HepG2 (cell line): ENCODE results near the gene PARVA. TPM values are rescaled to one million over a fixed set of nuclear protein-coding genes. Genes with fewer than 3 reads are reported as not detected.

ENCODE experiments used
- ATAC-seq: fragments of 200-7000 bp; cut with Tn5 transposase; 3 replicates; pipeline ENCODE4 v1.9.1; 2020; ENCODE audit warnings: mild to moderate bottlenecking, moderate library complexity
- BruUV-seq: library from RNA; stranded (reverse); fragments of 400-500 nt; replicated peaks from 2 replicates; lab custom pipeline; 2021; lab: Mats Ljungman, UMichigan
- CTCF ChIA-PET: fragments of 300-600 bp; formaldehyde crosslinking; extraction: SDS; loops from one replicate; lab custom pipeline; 2021; ENCODE audit warnings: low total read pairs, inconsistent platforms, low intra/inter-chr PET ratio; lab: Yijun Ruan, JAX
- POLR2A ChIA-PET: fragments of 350-600 bp; sonication (Branson Sonifier 250); formaldehyde crosslinking; loops from one replicate; lab custom pipeline; 2020; ENCODE audit warnings: antibody characterized with exemption, inconsistent platforms; lab: Yijun Ruan, JAX
- DNase-seq: peaks from one replicate; pipeline ENCODE4 v3.0.0-alpha.2; 2015; ENCODE audit warnings: low spot score
- FAIRE-seq: peaks from 3 replicates; lab custom pipeline; 2011; peaks lifted over from hg19 to GRCh38; lab: Jason Lieb, UNC
- H2AFZ ChIP-seq: one replicate; pipeline ENCODE4 v1.6.1; 2011; ENCODE audit warnings: low read length, inconsistent platforms
- H3K27ac ChIP-seq: fragments of 300-600 bp; 3 replicates; pipeline ENCODE4 v1.8.0; 2011; ENCODE audit warnings: mixed run types, mild to moderate bottlenecking, mixed read lengths, low read length, inconsistent platforms; ENCODE audit not compliant: insufficient read depth; ENCODE audit errors: extremely low read length
- H3K27me3 ChIP-seq, 2 experiments: fragments of 200-600 bp in 1 of 2; 2 replicates in 1 of 2; 3 replicates in 1 of 2; pipeline versions ENCODE4 v1.6.0 to v1.8.0; 2011; ENCODE audit warnings: low read length in 2 of 2, mild to moderate bottlenecking in 2 of 2, moderate library complexity in 2 of 2, inconsistent platforms in 1 of 2; ENCODE audit not compliant: insufficient read depth in 2 of 2, control insufficient read depth in 1 of 2
- H3K36me3 ChIP-seq, 2 experiments: fragments of 200-600 bp in 1 of 2; replicated peaks in 1 of 2; 2 replicates in 1 of 2; 3 replicates in 1 of 2; pipeline versions ENCODE4 v1.5.1 to v1.8.0; 2011; ENCODE audit warnings: low read length in 2 of 2, inconsistent platforms in 1 of 2; ENCODE audit not compliant: insufficient read depth in 2 of 2, control insufficient read depth in 1 of 2
- H3K4me1 ChIP-seq: 2 replicates; pipeline ENCODE4 v1.5.1; 2012; ENCODE audit warnings: low read length, inconsistent platforms; ENCODE audit not compliant: insufficient read depth
- H3K4me2 ChIP-seq: 2 replicates; pipeline ENCODE4 v1.6.0; 2011; ENCODE audit warnings: low read depth, low read length, inconsistent platforms
- H3K4me3 ChIP-seq, 3 experiments: fragments of 200-600 bp in 1 of 3; sonication (generic), shearing (Covaris generic) in 1 of 3; replicated peaks in 1 of 3; 2 replicates each; pipeline ENCODE4 v1.5.1; 2011 to 2016; ENCODE audit warnings: low read length in 3 of 3, inconsistent platforms in 2 of 3, low read depth in 2 of 3, mild to moderate bottlenecking in 2 of 3, control low read depth in 1 of 3, mixed read lengths in 1 of 3; ENCODE audit not compliant: insufficient read depth in 1 of 3
- H3K79me2 ChIP-seq: one replicate; pipeline ENCODE4 v1.6.1; 2011; ENCODE audit warnings: low read length, inconsistent platforms; ENCODE audit not compliant: insufficient read depth
- H3K9ac ChIP-seq: 2 replicates; pipeline ENCODE4 v1.6.0; 2011; ENCODE audit warnings: mild to moderate bottlenecking, low read depth, low read length, inconsistent platforms; ENCODE audit not compliant: insufficient read depth
- H3K9me3 ChIP-seq: 2 replicates; pipeline ENCODE4 v1.5.1; 2012; ENCODE audit warnings: mild to moderate bottlenecking, low read length
- H4K20me1 ChIP-seq: 2 replicates; pipeline ENCODE4 v1.6.0; 2011; ENCODE audit warnings: inconsistent platforms, mild to moderate bottlenecking, low read length, moderate library complexity; ENCODE audit not compliant: insufficient read depth
- BORCS8-MEF2B ChIP-seq: sonication (generic); formaldehyde crosslinking; IDR thresholded peaks from 2 replicates; pipeline ENCODE4 v1.8.0; 2022; ENCODE audit warnings: mild to moderate bottlenecking, missing genetic modification reagents
- DPF2 ChIP-seq: sonication (generic); formaldehyde crosslinking; IDR thresholded peaks from 2 replicates; pipeline ENCODE4 v1.4.0; 2020; ENCODE audit warnings: mild to moderate bottlenecking, low read depth, missing genetic modification reagents, borderline replicate concordance
- ERF ChIP-seq: IDR thresholded peaks from 2 replicates; pipeline ENCODE4 v1.6.1; 2018; ENCODE audit warnings: missing biosample characterization, missing genetic modification reagents
- ESRRA ChIP-seq: sonication (generic); formaldehyde crosslinking; IDR thresholded peaks from 2 replicates; pipeline ENCODE4 v1.5.1; 2020; ENCODE audit warnings: mild to moderate bottlenecking, low read depth, missing genetic modification reagents
- HBP1 ChIP-seq: IDR thresholded peaks from 2 replicates; pipeline ENCODE4 v1.6.1; 2016; ENCODE audit warnings: low read depth, control low read depth
- HMGA1 ChIP-seq: sonication (generic); formaldehyde crosslinking; conservative IDR thresholded peaks from 2 replicates; pipeline ENCODE4 v1.4.0; 2020; ENCODE audit warnings: missing genetic modification reagents
- IRF2 ChIP-seq: IDR thresholded peaks from 2 replicates; pipeline ENCODE4 v1.6.1; 2018; ENCODE audit warnings: missing genetic modification reagents, missing compliant biosample characterization
- SIN3B ChIP-seq: fragments of 150-350 bp; IDR thresholded peaks from 2 replicates; pipeline ENCODE4 v1.6.1; 2014; ENCODE audit warnings: low read length
- ZFY ChIP-seq: sonication (generic); formaldehyde crosslinking; IDR thresholded peaks from 2 replicates; pipeline ENCODE4 v1.4.0; 2020; ENCODE audit warnings: missing genetic modification reagents
- ZKSCAN8 ChIP-seq: IDR thresholded peaks from 2 replicates; pipeline ENCODE4 v1.6.1; 2016; ENCODE audit warnings: borderline replicate concordance, missing genetic modification reagents, missing compliant biosample characterization
- ZMYM4 ChIP-seq: sonication (generic); formaldehyde crosslinking; IDR thresholded peaks from 2 replicates; pipeline ENCODE4 v1.8.1; 2023; ENCODE audit warnings: mild to moderate bottlenecking, missing genetic modification reagents
- ZNF331 ChIP-seq: sonication (generic); formaldehyde crosslinking; IDR thresholded peaks from 2 replicates; pipeline ENCODE4 v1.4.0; 2020; ENCODE audit warnings: missing genetic modification reagents
- ZNF607 ChIP-seq: sonication (generic); formaldehyde crosslinking; IDR thresholded peaks from 2 replicates; pipeline ENCODE4 v1.5.1; 2020; ENCODE audit warnings: missing genetic modification reagents, mild to moderate bottlenecking, borderline replicate concordance
- ZNF644 ChIP-seq: IDR thresholded peaks from 2 replicates; pipeline ENCODE4 v1.6.1; 2016; ENCODE audit warnings: low read depth
- ZNF672 ChIP-seq: sonication (generic); formaldehyde crosslinking; IDR thresholded peaks from 2 replicates; pipeline ENCODE4 v1.8.1; 2022; ENCODE audit warnings: missing genetic modification reagents
- ZNF781 ChIP-seq: sonication (generic); formaldehyde crosslinking; IDR thresholded peaks from 2 replicates; pipeline ENCODE4 v1.5.1; 2020; ENCODE audit warnings: borderline replicate concordance, mild to moderate bottlenecking, missing genetic modification reagents; ENCODE audit errors: not compliant biosample characterization
- ZNF841 ChIP-seq: sonication (generic); formaldehyde crosslinking; IDR thresholded peaks from 2 replicates; pipeline ENCODE4 v1.8.1; 2023; ENCODE audit warnings: missing genetic modification reagents, borderline replicate concordance
- WGBS: methylation state at CpG from one replicate; pipeline ENCODE4 v1.1.6; 2017; ENCODE audit warnings: low lambda C conversion rate; 5-methylcytosine and 5-hydroxymethylcytosine counted together
- in situ Hi-C: cut with HindIII; loops from 2 replicates; pipeline ENCODE4 v1.10.0; 2017; ENCODE audit warnings: low pct_unique_long_range_greater_than_20kb; ENCODE audit not compliant: extremely low pct_ligation_motif_present
- intact Hi-C: fragments of 100-400 bp; cut with micrococcal nuclease; formaldehyde crosslinking; loops from one replicate; pipeline ENCODE4 v1.10.0; 2022; ENCODE audit not compliant: unreplicated experiment
- polyA plus RNA-seq, 8 experiments: library from polyadenylated mRNA; depleted of rRNA in 3 of 8; stranded (reverse) in 7 of 8; unstranded in 1 of 8; fragments of >200 nt; fragmentation: Illumina TruSeq in 4 of 8; extraction: Trizol in 4 of 8; gene quantifications; 2 replicates each; pipeline versions ENCODE4 v1.2.1 to v1.2.3, GENCODE V29; 2011 to 2016; ENCODE audit warnings: low read depth in 4 of 8, missing spikeins in 1 of 8, mixed read lengths in 1 of 8; ENCODE audit not compliant: insufficient read depth in 1 of 8
- total RNA-seq, 5 experiments: library from RNA; depleted of rRNA; stranded (reverse); fragments of >200 nt; fragmentation: Illumina TruSeq; extraction: Trizol; gene quantifications; 2 replicates each; pipeline ENCODE4 v1.2.3, GENCODE V29; 2016; ENCODE audit warnings: low read depth in 1 of 5
- TF ChIP-seq, protein P1 (sequence below): sonication (generic); formaldehyde crosslinking; IDR thresholded peaks from 2 replicates; pipeline ENCODE4 v1.4.0; 2020; ENCODE audit warnings: missing genetic modification reagents, borderline replicate concordance

PARVA gene
- total and polyA plus RNA-seq, 2 of the 13 experiments (the other 11 are each of a cell fraction or from before 2014, with no cell fraction given), result 5.9 to 9.1 TPM

GRCh38 chr11:12413141-12414052 is 36.0 kb downstream of the PARVA start:
- no peaks in the 10 kb centered on the region for H3K36me3 ChIP-seq
- 85% methylated on average over 9 of the region's 9 CpGs for WGBS
- no peak overlapping the region for H3K9ac ChIP-seq
- H2AFZ ChIP-seq, result no peak overlapping the region
- no peak overlapping the region for H3K4me2 ChIP-seq
- ChIA-PET POLR2A (no interaction called here), CTCF (interaction anchor here (1.7 to 1.9 kb wide), 2 partner anchors 82 to 481 kb away, joined by 5 to 6 read pairs; no protein-coding TSS in a partner anchor)
- FAIRE-seq (no peak), ATAC-seq (no peak), DNase-seq (no peak)
- H3K27ac ChIP-seq, result no peak overlapping the region
- TF ChIP-seq ZNF781 (CRISPR knock-in tag), result no peak
- no peak for TF ChIP-seq ZNF841 (CRISPR knock-in tag)
- TF ChIP-seq, protein P1, sequence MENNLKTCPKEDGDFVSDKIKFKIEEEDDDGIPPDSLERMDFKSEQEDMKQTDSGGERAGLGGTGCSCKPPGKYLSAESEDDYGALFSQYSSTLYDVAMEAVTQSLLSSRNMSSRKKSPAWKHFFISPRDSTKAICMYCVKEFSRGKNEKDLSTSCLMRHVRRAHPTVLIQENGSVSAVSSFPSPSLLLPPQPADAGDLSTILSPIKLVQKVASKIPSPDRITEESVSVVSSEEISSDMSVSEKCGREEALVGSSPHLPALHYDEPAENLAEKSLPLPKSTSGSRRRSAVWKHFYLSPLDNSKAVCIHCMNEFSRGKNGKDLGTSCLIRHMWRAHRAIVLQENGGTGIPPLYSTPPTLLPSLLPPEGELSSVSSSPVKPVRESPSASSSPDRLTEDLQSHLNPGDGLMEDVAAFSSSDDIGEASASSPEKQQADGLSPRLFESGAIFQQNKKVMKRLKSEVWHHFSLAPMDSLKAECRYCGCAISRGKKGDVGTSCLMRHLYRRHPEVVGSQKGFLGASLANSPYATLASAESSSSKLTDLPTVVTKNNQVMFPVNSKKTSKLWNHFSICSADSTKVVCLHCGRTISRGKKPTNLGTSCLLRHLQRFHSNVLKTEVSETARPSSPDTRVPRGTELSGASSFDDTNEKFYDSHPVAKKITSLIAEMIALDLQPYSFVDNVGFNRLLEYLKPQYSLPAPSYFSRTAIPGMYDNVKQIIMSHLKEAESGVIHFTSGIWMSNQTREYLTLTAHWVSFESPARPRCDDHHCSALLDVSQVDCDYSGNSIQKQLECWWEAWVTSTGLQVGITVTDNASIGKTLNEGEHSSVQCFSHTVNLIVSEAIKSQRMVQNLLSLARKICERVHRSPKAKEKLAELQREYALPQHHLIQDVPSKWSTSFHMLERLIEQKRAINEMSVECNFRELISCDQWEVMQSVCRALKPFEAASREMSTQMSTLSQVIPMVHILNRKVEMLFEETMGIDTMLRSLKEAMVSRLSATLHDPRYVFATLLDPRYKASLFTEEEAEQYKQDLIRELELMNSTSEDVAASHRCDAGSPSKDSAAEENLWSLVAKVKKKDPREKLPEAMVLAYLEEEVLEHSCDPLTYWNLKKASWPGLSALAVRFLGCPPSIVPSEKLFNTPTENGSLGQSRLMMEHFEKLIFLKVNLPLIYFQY (CRISPR knock-in tag), result no peak
- no peak for TF ChIP-seq SIN3B
- no peak for TF ChIP-seq ZNF672 (CRISPR knock-in tag)
- no peak for TF ChIP-seq ESRRA
- TF ChIP-seq ZNF607 (CRISPR knock-in tag), result no peak
- TF ChIP-seq ZNF644 (CRISPR knock-in tag), result no peak
- no peak for TF ChIP-seq ERF
- no peak for TF ChIP-seq ZMYM4 (CRISPR knock-in tag)
- no peak for TF ChIP-seq ZKSCAN8 (CRISPR knock-in tag)
- no peak for TF ChIP-seq HMGA1
- no peak for TF ChIP-seq IRF2
- TF ChIP-seq DPF2, result no peak
- no peak for TF ChIP-seq BORCS8-MEF2B
- TF ChIP-seq HBP1 (CRISPR knock-in tag), result no peak
- no peak for TF ChIP-seq ZFY (CRISPR knock-in tag)
- TF ChIP-seq ZNF331, result no peak
- H4K20me1 ChIP-seq, result no peaks in the 10 kb centered on the region
- H3K4me1 ChIP-seq, result no peaks in the 10 kb centered on the region; the same call in 1 of the 2 replicates
- H3K79me2 ChIP-seq, result no peaks in the 10 kb centered on the region
- H3K4me3 ChIP-seq, result no peak overlapping the region
- H3K9me3 ChIP-seq, result no peaks in the 10 kb centered on the region
- in situ Hi-C loops, result loop anchor here (5.0 to 10.0 kb wide), 2 partner anchors 59 to 474 kb away; no protein-coding TSS in a partner anchor
- intact Hi-C loops, result loop anchor here (5.0 kb wide), 1 partner anchor 74 kb away; no protein-coding TSS in a partner anchor
- no TSS peak for BruUV-seq
- no peaks in the 10 kb centered on the region for H3K27me3 ChIP-seq
